ENCODE measurements around the gene MYT1.
A peak's percentile ranks its signal among the peaks of the same experiment; 100 is the strongest.
"Not testable (repeated sequence)": the region's sequence is repeated elsewhere in the genome, so short reads cannot be mapped to it uniquely, and the experiment has no call there.

The MYT1 gene

GRCh38 chr20:64231621-64232550 is 67.6 kb downstream of the MYT1 start:
- DNase-seq (ENCODE audit: low read depth), result no peak
- TF ChIP-seq, protein P1, sequence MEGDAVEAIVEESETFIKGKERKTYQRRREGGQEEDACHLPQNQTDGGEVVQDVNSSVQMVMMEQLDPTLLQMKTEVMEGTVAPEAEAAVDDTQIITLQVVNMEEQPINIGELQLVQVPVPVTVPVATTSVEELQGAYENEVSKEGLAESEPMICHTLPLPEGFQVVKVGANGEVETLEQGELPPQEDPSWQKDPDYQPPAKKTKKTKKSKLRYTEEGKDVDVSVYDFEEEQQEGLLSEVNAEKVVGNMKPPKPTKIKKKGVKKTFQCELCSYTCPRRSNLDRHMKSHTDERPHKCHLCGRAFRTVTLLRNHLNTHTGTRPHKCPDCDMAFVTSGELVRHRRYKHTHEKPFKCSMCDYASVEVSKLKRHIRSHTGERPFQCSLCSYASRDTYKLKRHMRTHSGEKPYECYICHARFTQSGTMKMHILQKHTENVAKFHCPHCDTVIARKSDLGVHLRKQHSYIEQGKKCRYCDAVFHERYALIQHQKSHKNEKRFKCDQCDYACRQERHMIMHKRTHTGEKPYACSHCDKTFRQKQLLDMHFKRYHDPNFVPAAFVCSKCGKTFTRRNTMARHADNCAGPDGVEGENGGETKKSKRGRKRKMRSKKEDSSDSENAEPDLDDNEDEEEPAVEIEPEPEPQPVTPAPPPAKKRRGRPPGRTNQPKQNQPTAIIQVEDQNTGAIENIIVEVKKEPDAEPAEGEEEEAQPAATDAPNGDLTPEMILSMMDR (IDR thresholded peaks at IDR 0.05; ENCODE audit: control insufficient read depth, extremely low read depth, insufficient read depth), result no peak
- H3K4me3 ChIP-seq (ENCODE audit: low read depth, low read length), result no peak overlapping the region

DNA sequence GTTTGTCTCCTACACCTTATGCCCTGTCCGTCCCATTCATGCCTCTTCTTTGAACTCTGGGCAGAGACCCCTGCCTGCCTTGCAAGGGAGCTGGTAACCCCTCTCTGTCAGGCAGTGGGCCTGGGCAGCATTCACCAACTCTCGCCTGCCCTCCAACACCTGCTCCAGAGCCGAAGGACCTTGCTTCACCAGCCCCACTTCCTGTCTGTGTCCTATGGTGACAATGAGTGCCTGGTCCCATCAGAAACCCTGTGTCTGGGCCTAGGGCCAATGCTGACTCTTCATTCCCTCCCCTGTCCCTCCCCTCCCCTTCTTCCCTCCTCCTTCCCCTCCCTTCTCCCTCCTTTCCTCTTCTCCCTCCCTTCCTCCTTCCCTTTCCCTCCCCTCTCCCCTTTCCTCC is 68.5 kb downstream of the MYT1 start:
- no peak overlapping the region for H3K4me3 ChIP-seq (ENCODE audit: low read depth, low read length)
- TF ChIP-seq, protein P1 (IDR thresholded peaks at IDR 0.05; ENCODE audit: control insufficient read depth, extremely low read depth, insufficient read depth), result no peak
- DNase-seq (ENCODE audit: low read depth), result peak; percentile 69

DNA sequence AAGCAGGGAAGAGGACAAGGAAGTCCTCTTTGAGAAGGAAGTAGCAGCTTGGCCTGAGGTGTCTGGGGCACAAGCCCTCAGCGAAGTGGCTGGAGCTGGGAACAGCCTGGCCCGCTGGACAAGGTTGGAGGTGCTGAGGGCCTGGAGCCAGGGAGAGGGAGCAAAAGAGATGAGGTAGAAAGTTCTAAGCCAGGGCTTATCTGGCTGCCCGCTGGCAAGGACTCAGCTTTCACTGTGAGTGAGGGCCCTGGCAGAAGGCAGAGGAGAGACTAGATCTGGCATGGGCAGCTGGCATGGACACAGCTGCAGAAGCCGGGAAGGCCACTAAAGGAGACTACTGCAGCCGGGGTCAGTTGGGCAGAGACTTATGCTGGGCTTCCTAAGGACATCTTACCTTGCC is 69.5 kb downstream of the MYT1 start:
- peak; percentile 73 for DNase-seq (ENCODE audit: low read depth)

GRCh38 chr20:64234291-64234791 is 70.1 kb downstream of the MYT1 start:
- DNase-seq (ENCODE audit: low read depth), result no peak
- H3K4me3 ChIP-seq (ENCODE audit: low read depth, low read length), result no peak overlapping the region
- TF ChIP-seq, protein P1 (IDR thresholded peaks at IDR 0.05; ENCODE audit: control insufficient read depth, extremely low read depth, insufficient read depth), result no peak

More for the DNA sequence above, 69.5 kb downstream of the MYT1 start:
- no peak overlapping the region for H3K4me3 ChIP-seq (ENCODE audit: low read depth, low read length)
- TF ChIP-seq, protein P1 (IDR thresholded peaks at IDR 0.05; ENCODE audit: control insufficient read depth, extremely low read depth, insufficient read depth), result no peak

DNA sequence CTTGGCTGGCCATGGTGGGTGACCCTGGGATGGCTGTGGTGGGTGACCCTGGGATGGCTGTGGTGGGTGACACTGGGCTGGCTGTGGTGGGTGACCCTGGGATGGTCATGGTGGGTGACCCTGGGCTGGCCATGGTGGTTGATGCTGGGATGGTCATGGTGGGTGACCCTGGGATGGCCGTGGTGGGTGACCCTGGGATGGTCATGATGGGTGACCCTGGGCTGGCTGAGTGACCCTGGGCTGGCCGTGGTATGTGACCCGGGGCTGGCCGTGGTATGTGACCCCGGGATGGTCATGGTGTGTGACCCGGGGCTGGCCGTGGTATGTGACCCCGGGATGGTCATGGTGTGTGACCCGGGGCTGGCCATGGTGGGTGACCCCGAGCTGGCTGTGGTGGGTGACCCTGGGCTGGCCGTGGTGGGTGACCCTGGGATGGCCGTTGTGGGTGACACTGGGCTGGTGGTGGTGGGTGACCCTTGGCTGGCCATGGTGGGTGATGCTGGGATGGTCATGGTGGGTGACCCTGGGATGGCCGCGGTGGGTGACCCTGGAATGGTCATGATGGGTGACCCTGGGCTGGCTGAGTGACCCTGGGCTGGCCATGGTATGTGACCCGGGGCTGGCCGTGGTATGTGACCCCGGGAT is 70.8 kb downstream of the MYT1 start:
- not testable (repeated sequence) for H3K4me3 ChIP-seq (ENCODE audit: low read depth, low read length); DNase-seq (ENCODE audit: low read depth)

- TF ChIP-seq, protein P1 (IDR thresholded peaks at IDR 0.05; ENCODE audit: control insufficient read depth, extremely low read depth, insufficient read depth), result no peak
- no peak overlapping the region for H3K4me3 ChIP-seq (ENCODE audit: low read depth, low read length)
- no peak for DNase-seq (ENCODE audit: low read depth)
These were observed 72.2 kb downstream of the MYT1 start for GRCh38 chr20:64236137-64237088.

Data from LNCaP clone FGC (cell line).